NCI-H146 treated with DMSO at 0.1 percent for 48 hours (cell line): Measurements from ENCODE around the gene CUL1.

Source experiments
- DNase-seq: peaks from one replicate; lab custom pipeline; 2025; ENCODE audit not compliant: unreplicated experiment; lab: John Stamatoyannopoulos, UW

Gene CUL1

GRCh38 chr7:148803094-148803493 lies 104.4 kb downstream of the CUL1 start:
- DNase-seq = no peak

- DNase-seq = no peak
Measured at GRCh38 chr7:148804343-148805235, 105.9 kb downstream of the CUL1 start.

GRCh38 chr7:148806187-148806586 lies 107.5 kb downstream of the CUL1 start:
- no peak for DNase-seq

GRCh38 chr7:148807436-148807835 lies 108.7 kb downstream of the CUL1 start:
- DNase-seq = no peak

- DNase-seq = no peak
Measured at GRCh38 chr7:148809856-148810255, 111.2 kb downstream of the CUL1 start.

GRCh38 chr7:148811892-148812291 lies 113.2 kb downstream of the CUL1 start:
- DNase-seq = no peak

- no peak for DNase-seq
Measured at GRCh38 chr7:148813890-148814289, 115.2 kb downstream of the CUL1 start.

GRCh38 chr7:148814922-148815559 lies 116.3 kb downstream of the CUL1 start:
- DNase-seq = no peak

- peak; percentile 59 for DNase-seq
Measured at GRCh38 chr7:148815612-148816011, 116.9 kb downstream of the CUL1 start.

- no peak for DNase-seq
Measured at GRCh38 chr7:148819697-148820360, 121.1 kb downstream of the CUL1 start.

- no peak for DNase-seq
Measured at GRCh38 chr7:148821422-148821821, 122.7 kb downstream of the CUL1 start.

GRCh38 chr7:148824864-148825263 lies 126.2 kb downstream of the CUL1 start:
- DNase-seq = no peak

- no peak for DNase-seq
Measured at GRCh38 chr7:148825338-148825737, 126.6 kb downstream of the CUL1 start.

GRCh38 chr7:148828965-148829364 lies 130.3 kb downstream of the CUL1 start:
- no peak for DNase-seq

- no peak for DNase-seq
Measured at GRCh38 chr7:148830897-148831692, 132.4 kb downstream of the CUL1 start.

GRCh38 chr7:148831782-148832181 lies 133.1 kb downstream of the CUL1 start:
- DNase-seq = no peak

GRCh38 chr7:148834605-148835004 lies 135.9 kb downstream of the CUL1 start:
- DNase-seq = no peak

GRCh38 chr7:148835854-148836253 lies 137.2 kb downstream of the CUL1 start:
- no peak for DNase-seq

- no peak for DNase-seq
Measured at GRCh38 chr7:148838905-148839304, 140.2 kb downstream of the CUL1 start.

GRCh38 chr7:148847815-148848734 lies 149.4 kb downstream of the CUL1 start:
- no peak for DNase-seq
